ENCODE data around the gene ATG16L2. TPM values are rescaled to one million over a fixed set of nuclear protein-coding genes. Genes with fewer than 3 reads are reported as not detected.

Gene ATG16L2
- total and polyA plus RNA-seq, 10 of the 15 experiments (the other 5 are each of a cell fraction or from before 2014, with no cell fraction given): 1.9 to 67.7 (median 30.4) TPM

DNA sequence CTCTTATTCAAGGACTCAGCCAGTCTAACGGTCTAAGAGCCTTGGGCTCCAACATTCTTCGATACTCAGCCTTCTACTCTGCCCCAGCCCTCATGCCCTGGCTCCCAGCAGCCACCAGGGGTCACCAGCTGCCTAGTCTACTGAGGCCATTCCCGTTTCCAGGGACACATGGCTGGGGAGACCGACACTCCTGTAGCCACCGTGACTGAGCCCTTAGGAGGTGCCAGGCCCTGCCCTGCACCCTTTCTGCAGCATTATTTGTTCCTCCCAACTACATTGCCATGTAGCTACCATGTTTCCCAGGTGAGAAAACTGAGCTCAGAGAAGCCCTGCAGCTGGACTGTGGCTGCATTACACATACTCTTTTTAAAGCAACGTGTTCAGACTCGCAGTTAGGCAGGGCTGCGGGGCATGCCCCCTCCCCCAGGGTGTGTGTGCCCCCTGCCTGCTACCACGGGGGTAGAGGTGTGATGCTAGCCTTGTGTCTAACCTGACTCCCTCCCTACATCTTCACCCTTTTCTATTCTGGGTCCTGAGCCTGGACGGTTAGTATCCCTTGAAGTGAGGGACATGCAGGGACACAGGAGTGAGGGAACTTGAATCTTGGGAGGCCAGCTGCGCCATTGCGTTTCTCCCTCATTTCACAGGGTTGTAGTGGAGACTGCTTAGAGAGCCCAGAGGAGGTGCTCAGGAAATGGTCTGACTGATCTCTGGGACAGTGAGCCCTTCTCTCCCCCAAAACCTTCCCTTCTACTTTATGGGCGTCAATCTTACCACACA lies 17.5 kb downstream of the ATG16L2 start:
- BruUV-seq (replicated peaks): no TSS peak
- CTCF ChIA-PET: interaction anchor here (0.7 to 8.7 kb wide), 29 partner anchors 9 to 457 kb away, joined by 3 to 128 read pairs (median 4); partner anchors contain the start of genes FCHSD2 and STARD10
- 55% methylated on average over 13 of the region's 13 CpGs for WGBS (ENCODE audit: insufficient coverage, insufficient replicate concordance, low lambda C conversion rate, missing lambda C conversion rate)
- Histone ChIP-seq H3K79me2 (ENCODE audit: control insufficient read depth, insufficient read depth, low read length) (no peaks in the 10 kb centered on the region), H3K27me3 (replicated peaks in 1 of 2; ENCODE audit: control insufficient read depth in 2 of 2, insufficient read depth in 2 of 2, low read length in 1 of 2) (no peaks in the 10 kb centered on the region), H3K4me3 (no peak overlapping the region), H3K27ac (ENCODE audit: control insufficient read depth, insufficient read depth) (no peak overlapping the region), H3K4me2 (ENCODE audit: control insufficient read depth, insufficient read depth) (no peak overlapping the region), H3K4me1 (ENCODE audit: control insufficient read depth, insufficient read depth, low read length) (peaks cover 8% of the 10 kb centered on the region), H3K9ac (ENCODE audit: control insufficient read depth, insufficient read depth, low read length) (no peak overlapping the region), H2AFZ (ENCODE audit: control insufficient read depth, low read depth, low read length) (no peak overlapping the region), H3K36me3 (ENCODE audit: control insufficient read depth in 2 of 2, insufficient read depth in 2 of 2, low read length in 1 of 2) (peaks cover 22 to 29% of the 10 kb centered on the region in 2 experiments), H4K20me1 (ENCODE audit: control insufficient read depth, insufficient read depth) (no peaks in the 10 kb centered on the region; the same call in 1 of the 2 replicates), H3K9me3 (replicated peaks; ENCODE audit: control insufficient read depth, insufficient read depth, low read length) (no peaks in the 10 kb centered on the region)
- peak; percentile 83 for ATAC-seq
- peak; percentile 27 for FAIRE-seq
- no peak for DNase-seq (ENCODE audit: low read depth, low spot score)
- in situ Hi-C loops (cut with MboI): loop anchor here (25.0 kb wide), 1 partner anchor 356 kb away; no protein-coding TSS in a partner anchor
- POLR2A ChIA-PET: no interaction called here
- intact Hi-C loops (cut with micrococcal nuclease; ENCODE audit: unreplicated experiment): loop anchor here (1.0 kb wide), 1 partner anchor 347 kb away; no protein-coding TSS in a partner anchor
- SMC1A ChIA-PET (ENCODE audit: uncharacterized antibody, unreplicated experiment): interaction anchor here (0.6 to 8.0 kb wide), 10 partner anchors 13 to 443 kb away, joined by 3 to 65 read pairs (median 4); no protein-coding TSS in a partner anchor
- RAD21 ChIA-PET (ENCODE audit: unreplicated experiment): interaction anchor here (1.2 to 4.2 kb wide), 8 partner anchors 15 to 457 kb away, joined by 3 to 51 read pairs (median 6); partner anchors contain the start of gene FCHSD2
- TF ChIP-seq SMC3 (IDR thresholded peaks at IDR 0.05; ENCODE audit: borderline replicate concordance, low read length) (peak; percentile 75), RUNX3 (IDR thresholded peaks at IDR 0.05; ENCODE audit: low read length) (peak; percentile 12; the same call in 1 of the 2 replicates), MTA3 (IDR thresholded peaks at IDR 0.05; ENCODE audit: borderline replicate concordance, low read length) (no peak), ETV6 (conservative IDR thresholded peaks at IDR 0.05 in 1 of 2, IDR thresholded peaks at IDR 0.05 in 1 of 2; ENCODE audit: borderline replicate concordance in 1 of 2, low read depth in 1 of 2) (no peak), FOS (IDR thresholded peaks at IDR 0.05; ENCODE audit: borderline replicate concordance, extremely low read depth, insufficient read length) (no peak), CBX3 (IDR thresholded peaks at IDR 0.05; ENCODE audit: borderline replicate concordance, low read depth) (no peak), SIN3A (IDR thresholded peaks at IDR 0.05; ENCODE audit: low read depth, low read length) (no peak), FOXK2 (IDR thresholded peaks at IDR 0.05) (no peak), ZNF274 (IDR thresholded peaks at IDR 0.05; ENCODE audit: insufficient read depth, insufficient read length) (no peak), YY1 (IDR thresholded peaks at IDR 0.05; ENCODE audit: low read depth, low read length) (peak; percentile 45; the same call in 1 of the 2 replicates), BHLHE40 (IDR thresholded peaks at IDR 0.05; ENCODE audit: borderline replicate concordance in 1 of 2, low read depth in 2 of 2, low read length in 1 of 2) (no peak), SREBF2 (IDR thresholded peaks at IDR 0.05; ENCODE audit: low read length) (no peak)
- TF ChIP-seq, protein P1, sequence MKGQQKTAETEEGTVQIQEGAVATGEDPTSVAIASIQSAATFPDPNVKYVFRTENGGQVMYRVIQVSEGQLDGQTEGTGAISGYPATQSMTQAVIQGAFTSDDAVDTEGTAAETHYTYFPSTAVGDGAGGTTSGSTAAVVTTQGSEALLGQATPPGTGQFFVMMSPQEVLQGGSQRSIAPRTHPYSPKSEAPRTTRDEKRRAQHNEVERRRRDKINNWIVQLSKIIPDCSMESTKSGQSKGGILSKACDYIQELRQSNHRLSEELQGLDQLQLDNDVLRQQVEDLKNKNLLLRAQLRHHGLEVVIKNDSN (IDR thresholded peaks at IDR 0.05; ENCODE audit: borderline replicate concordance, extremely low read length, insufficient read depth, low read depth, low read length): no peak
- TF ChIP-seq, protein P2, sequence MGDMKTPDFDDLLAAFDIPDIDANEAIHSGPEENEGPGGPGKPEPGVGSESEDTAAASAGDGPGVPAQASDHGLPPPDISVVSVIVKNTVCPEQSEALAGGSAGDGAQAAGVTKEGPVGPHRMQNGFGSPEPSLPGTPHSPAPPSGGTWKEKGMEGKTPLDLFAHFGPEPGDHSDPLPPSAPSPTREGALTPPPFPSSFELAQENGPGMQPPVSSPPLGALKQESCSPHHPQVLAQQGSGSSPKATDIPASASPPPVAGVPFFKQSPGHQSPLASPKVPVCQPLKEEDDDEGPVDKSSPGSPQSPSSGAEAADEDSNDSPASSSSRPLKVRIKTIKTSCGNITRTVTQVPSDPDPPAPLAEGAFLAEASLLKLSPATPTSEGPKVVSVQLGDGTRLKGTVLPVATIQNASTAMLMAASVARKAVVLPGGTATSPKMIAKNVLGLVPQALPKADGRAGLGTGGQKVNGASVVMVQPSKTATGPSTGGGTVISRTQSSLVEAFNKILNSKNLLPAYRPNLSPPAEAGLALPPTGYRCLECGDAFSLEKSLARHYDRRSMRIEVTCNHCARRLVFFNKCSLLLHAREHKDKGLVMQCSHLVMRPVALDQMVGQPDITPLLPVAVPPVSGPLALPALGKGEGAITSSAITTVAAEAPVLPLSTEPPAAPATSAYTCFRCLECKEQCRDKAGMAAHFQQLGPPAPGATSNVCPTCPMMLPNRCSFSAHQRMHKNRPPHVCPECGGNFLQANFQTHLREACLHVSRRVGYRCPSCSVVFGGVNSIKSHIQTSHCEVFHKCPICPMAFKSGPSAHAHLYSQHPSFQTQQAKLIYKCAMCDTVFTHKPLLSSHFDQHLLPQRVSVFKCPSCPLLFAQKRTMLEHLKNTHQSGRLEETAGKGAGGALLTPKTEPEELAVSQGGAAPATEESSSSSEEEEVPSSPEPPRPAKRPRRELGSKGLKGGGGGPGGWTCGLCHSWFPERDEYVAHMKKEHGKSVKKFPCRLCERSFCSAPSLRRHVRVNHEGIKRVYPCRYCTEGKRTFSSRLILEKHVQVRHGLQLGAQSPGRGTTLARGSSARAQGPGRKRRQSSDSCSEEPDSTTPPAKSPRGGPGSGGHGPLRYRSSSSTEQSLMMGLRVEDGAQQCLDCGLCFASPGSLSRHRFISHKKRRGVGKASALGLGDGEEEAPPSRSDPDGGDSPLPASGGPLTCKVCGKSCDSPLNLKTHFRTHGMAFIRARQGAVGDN (IDR thresholded peaks at IDR 0.05): no peak
- TF ChIP-seq, protein P3, sequence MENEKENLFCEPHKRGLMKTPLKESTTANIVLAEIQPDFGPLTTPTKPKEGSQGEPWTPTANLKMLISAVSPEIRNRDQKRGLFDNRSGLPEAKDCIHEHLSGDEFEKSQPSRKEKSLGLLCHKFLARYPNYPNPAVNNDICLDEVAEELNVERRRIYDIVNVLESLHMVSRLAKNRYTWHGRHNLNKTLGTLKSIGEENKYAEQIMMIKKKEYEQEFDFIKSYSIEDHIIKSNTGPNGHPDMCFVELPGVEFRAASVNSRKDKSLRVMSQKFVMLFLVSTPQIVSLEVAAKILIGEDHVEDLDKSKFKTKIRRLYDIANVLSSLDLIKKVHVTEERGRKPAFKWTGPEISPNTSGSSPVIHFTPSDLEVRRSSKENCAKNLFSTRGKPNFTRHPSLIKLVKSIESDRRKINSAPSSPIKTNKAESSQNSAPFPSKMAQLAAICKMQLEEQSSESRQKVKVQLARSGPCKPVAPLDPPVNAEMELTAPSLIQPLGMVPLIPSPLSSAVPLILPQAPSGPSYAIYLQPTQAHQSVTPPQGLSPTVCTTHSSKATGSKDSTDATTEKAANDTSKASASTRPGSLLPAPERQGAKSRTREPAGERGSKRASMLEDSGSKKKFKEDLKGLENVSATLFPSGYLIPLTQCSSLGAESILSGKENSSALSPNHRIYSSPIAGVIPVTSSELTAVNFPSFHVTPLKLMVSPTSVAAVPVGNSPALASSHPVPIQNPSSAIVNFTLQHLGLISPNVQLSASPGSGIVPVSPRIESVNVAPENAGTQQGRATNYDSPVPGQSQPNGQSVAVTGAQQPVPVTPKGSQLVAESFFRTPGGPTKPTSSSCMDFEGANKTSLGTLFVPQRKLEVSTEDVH (IDR thresholded peaks at IDR 0.05; ENCODE audit: low read depth, partially characterized antibody): peak; percentile 25
